Peyer's patch (tissue), 4 donors: ENCODE results near the gene AFDN. TPM values are rescaled to one million over a fixed set of nuclear protein-coding genes. Genes with fewer than 3 reads are reported as not detected.

Experiments
- DNase-seq, 3 donors: peaks; one replicate each; pipeline ENCODE4 v3.0.0-alpha.2; 2017 to 2019
- H3K27ac ChIP-seq, 4 donors: fragments of 200-600 bp; sonication (generic); one replicate each; pipeline ENCODE4 v1.5.1; 2016 to 2019
- H3K27me3 ChIP-seq, 2 donors: fragments of 200-600 bp; sonication (generic); one replicate each; pipeline ENCODE4 v1.5.1; 2019
- H3K36me3 ChIP-seq, 3 donors: fragments of 200-600 bp; sonication (generic); one replicate each; pipeline ENCODE4 v1.5.1; 2016 to 2019
- H3K4me1 ChIP-seq, 4 donors: fragments of 200-600 bp; sonication (generic); one replicate each; pipeline ENCODE4 v1.5.1; 2016 to 2019
- H3K4me3 ChIP-seq, 4 donors: fragments of 200-600 bp; sonication (generic); 1 replicate in 3 of 4; 2 replicates in 1 of 4; pipeline ENCODE4 v1.5.1; 2016 to 2019; ENCODE audit warnings: mild to moderate bottlenecking in 1 of 4
- H3K9me3 ChIP-seq, 4 donors: fragments of 200-600 bp; sonication (generic); one replicate each; pipeline ENCODE4 v1.5.1; 2016 to 2019; ENCODE audit warnings: mild to moderate bottlenecking in 1 of 4
- CTCF ChIP-seq, 6 experiments: fragments of 450-650 bp in 4 of 6; fragments of 200-600 bp in 2 of 6; sonication (generic) in 1 of 6; IDR thresholded peaks; one replicate each; pipeline ENCODE4 v1.5.1; 2017 to 2019; ENCODE audit warnings: antibody characterized with exemption in 6 of 6, mild to moderate bottlenecking in 3 of 6, moderate library complexity in 1 of 6
- POLR2A ChIP-seq, 2 donors: fragments of 450-650 bp; IDR thresholded peaks; one replicate each; pipeline ENCODE4 v1.5.1; 2017; ENCODE audit warnings: antibody characterized with exemption in 2 of 2, mild to moderate bottlenecking in 2 of 2, moderate library complexity in 2 of 2
- total RNA-seq, 4 donors: library from RNA; depleted of rRNA; stranded (reverse); fragments of >200 nt; gene quantifications; one replicate each; pipeline ENCODE4 v1.1.0, GENCODE V29; 2016

Gene AFDN
- total RNA-seq, 4 donors from 2014 or later: 265 to 326 (median 313) TPM

GRCh38 chr6:167802339-167802738, 24.4 kb upstream of the AFDN start:
- no peaks in the 10 kb centered on the region for H3K27me3 ChIP-seq
- no peak for TF ChIP-seq POLR2A (IDR thresholded peaks at IDR 0.05)
- TF ChIP-seq CTCF (IDR thresholded peaks at IDR 0.05): no peak
- H3K9me3 ChIP-seq: no peaks in the 10 kb centered on the region
- H3K27ac ChIP-seq: no peak overlapping the region
- H3K36me3 ChIP-seq: no peaks in the 10 kb centered on the region
- no peak for DNase-seq
- peaks cover 0 to 12% (median 1%) of the 10 kb centered on the region in 4 donors for H3K4me1 ChIP-seq
- H3K4me3 ChIP-seq: no peak overlapping the region

- DNase-seq: no peak
- H3K27ac ChIP-seq: no peak overlapping the region
- no peaks in the 10 kb centered on the region for H3K36me3 ChIP-seq
- no peaks in the 10 kb centered on the region for H3K27me3 ChIP-seq
- no peak overlapping the region for H3K4me3 ChIP-seq
- TF ChIP-seq POLR2A (IDR thresholded peaks at IDR 0.05) (no peak), CTCF (IDR thresholded peaks at IDR 0.05) (no peak)
- peaks cover 0 to 12% (median 1%) of the 10 kb centered on the region in 4 donors for H3K4me1 ChIP-seq
- no peaks in the 10 kb centered on the region for H3K9me3 ChIP-seq
Measured at GRCh38 chr6:167803816-167804215, 22.9 kb upstream of the AFDN start.

GRCh38 chr6:167804281-167805013, 22.3 kb upstream of the AFDN start:
- H3K27ac ChIP-seq: no peak overlapping the region

GRCh38 chr6:167805349-167806060, 21.2 kb upstream of the AFDN start:
- H3K9me3 ChIP-seq: no peaks in the 10 kb centered on the region
- DNase-seq: no peak
- H3K27ac ChIP-seq: peak overlapping the region in 3 of 4 donors; percentile 36 to 81 (median 80)
- no peak for TF ChIP-seq CTCF (IDR thresholded peaks at IDR 0.05)
- no peak for TF ChIP-seq POLR2A (IDR thresholded peaks at IDR 0.05)
- no peak overlapping the region for H3K4me3 ChIP-seq
- H3K4me1 ChIP-seq: peaks cover 0 to 7% (median 0%) of the 10 kb centered on the region in 4 donors
- H3K27me3 ChIP-seq: no peaks in the 10 kb centered on the region
- H3K36me3 ChIP-seq: no peaks in the 10 kb centered on the region

More at GRCh38 chr6:167804281-167805013, 22.3 kb upstream of the AFDN start:
- H3K27me3 ChIP-seq: no peaks in the 10 kb centered on the region
- peaks cover 0 to 8% (median 0%) of the 10 kb centered on the region in 4 donors for H3K4me1 ChIP-seq
- no peak for TF ChIP-seq CTCF (IDR thresholded peaks at IDR 0.05)
- no peak for TF ChIP-seq POLR2A (IDR thresholded peaks at IDR 0.05)
- no peak overlapping the region for H3K4me3 ChIP-seq
- no peak for DNase-seq
- no peaks in the 10 kb centered on the region for H3K36me3 ChIP-seq
- no peaks in the 10 kb centered on the region for H3K9me3 ChIP-seq

GRCh38 chr6:167806061-167806700, 20.5 kb upstream of the AFDN start:
- TF ChIP-seq POLR2A (IDR thresholded peaks at IDR 0.05): no peak
- TF ChIP-seq CTCF (IDR thresholded peaks at IDR 0.05): no peak
- Histone ChIP-seq H3K27me3 (no peaks in the 10 kb centered on the region), H3K4me1 (peaks cover 0 to 7% (median 0%) of the 10 kb centered on the region in 4 donors), H3K4me3 (no peak overlapping the region), H3K27ac (peak overlapping the region in 3 of 4 donors; percentile 36 to 81 (median 80)), H3K9me3 (no peaks in the 10 kb centered on the region), H3K36me3 (no peaks in the 10 kb centered on the region)
- peak in 2 of 3 donors; percentile 54 to 80 for DNase-seq
